MM.1S (cell line): ENCODE results near the gene KRT84.

Experiments used
- DNase-seq: peaks from one replicate; pipeline ENCODE4 v3.0.0-alpha.2; 2015
- H2AFZ ChIP-seq: fragments of 300-600 bp; sonication (generic); 2 replicates; pipeline ENCODE4 v1.6.0; 2016; ENCODE audit warnings: antibody characterized with exemption, low read length
- H3F3A ChIP-seq: fragments of 300-600 bp; sonication (generic); 2 replicates; pipeline ENCODE4 v1.6.1; 2016; ENCODE audit warnings: mild to moderate bottlenecking, antibody characterized with exemption, low read length, moderate library complexity, mixed read lengths; ENCODE audit not compliant: insufficient read depth
- H3K27ac ChIP-seq: fragments of 300-600 bp; sonication (generic); 2 replicates; pipeline ENCODE4 v1.5.1; 2016; ENCODE audit warnings: mild to moderate bottlenecking, low read length
- H3K27me3 ChIP-seq: fragments of 300-600 bp; sonication (generic); replicated peaks from 2 replicates; pipeline ENCODE4 v1.6.0; 2016; ENCODE audit warnings: low read length; ENCODE audit not compliant: insufficient read depth
- H3K36me3 ChIP-seq: fragments of 300-600 bp; sonication (generic); replicated peaks from 2 replicates; pipeline ENCODE4 v1.6.1; 2016; ENCODE audit warnings: mild to moderate bottlenecking, low read length, mixed read lengths; ENCODE audit not compliant: insufficient read depth
- H3K4me1 ChIP-seq: fragments of 300-600 bp; sonication (generic); 2 replicates; pipeline ENCODE4 v1.6.1; 2016; ENCODE audit warnings: low read length, mixed read lengths
- H3K4me2 ChIP-seq: fragments of 300-600 bp; sonication (generic); 2 replicates; pipeline ENCODE4 v1.6.0; 2016; ENCODE audit warnings: low read depth, low read length
- H3K4me3 ChIP-seq: fragments of 300-600 bp; sonication (generic); 2 replicates; pipeline ENCODE4 v1.5.1; 2016; ENCODE audit warnings: low read length, mixed read lengths
- H3K79me2 ChIP-seq: fragments of 300-600 bp; sonication (generic); 2 replicates; pipeline ENCODE4 v1.6.1; 2016; ENCODE audit warnings: mixed run types, low read length, mixed read lengths
- H3K9ac ChIP-seq: fragments of 300-600 bp; sonication (generic); 2 replicates; pipeline ENCODE4 v1.6.1; 2016; ENCODE audit warnings: low read length, mixed read lengths
- H3K9me2 ChIP-seq: fragments of 300-600 bp; sonication (generic); replicated peaks from 2 replicates; pipeline ENCODE4 v1.6.1; 2016; ENCODE audit warnings: mild to moderate bottlenecking, low read length, mixed read lengths; ENCODE audit not compliant: insufficient read depth
- H3K9me3 ChIP-seq: fragments of 300-600 bp; sonication (generic); replicated peaks from 2 replicates; pipeline ENCODE4 v1.6.1; 2016; ENCODE audit warnings: mild to moderate bottlenecking, low read length, mixed read lengths; ENCODE audit not compliant: insufficient read depth
- H4K20me1 ChIP-seq: fragments of 300-600 bp; sonication (generic); 2 replicates; pipeline ENCODE4 v1.6.1; 2016; ENCODE audit warnings: mild to moderate bottlenecking, low read length, moderate library complexity, mixed read lengths; ENCODE audit not compliant: insufficient read depth
- EZH2 ChIP-seq: fragments of 300-600 bp; sonication (generic); optimal IDR thresholded peaks from 2 replicates; pipeline ENCODE3; 2017; ENCODE audit warnings: low read depth, mild to moderate bottlenecking, antibody characterized with exemption, low read length, mixed read lengths
- EZH2phosphoT487 ChIP-seq: fragments of 300-600 bp; sonication (generic); IDR thresholded peaks from 2 replicates; pipeline ENCODE4 v1.6.1; 2018; ENCODE audit warnings: antibody characterized with exemption, low read length
- TF ChIP-seq, protein P1 (sequence below): fragments of 300-600 bp; sonication (generic); IDR thresholded peaks from 2 replicates; pipeline ENCODE4 v1.5.1; 2016; ENCODE audit warnings: antibody characterized with exemption, low read length, mixed read lengths

Gene KRT84

DNA sequence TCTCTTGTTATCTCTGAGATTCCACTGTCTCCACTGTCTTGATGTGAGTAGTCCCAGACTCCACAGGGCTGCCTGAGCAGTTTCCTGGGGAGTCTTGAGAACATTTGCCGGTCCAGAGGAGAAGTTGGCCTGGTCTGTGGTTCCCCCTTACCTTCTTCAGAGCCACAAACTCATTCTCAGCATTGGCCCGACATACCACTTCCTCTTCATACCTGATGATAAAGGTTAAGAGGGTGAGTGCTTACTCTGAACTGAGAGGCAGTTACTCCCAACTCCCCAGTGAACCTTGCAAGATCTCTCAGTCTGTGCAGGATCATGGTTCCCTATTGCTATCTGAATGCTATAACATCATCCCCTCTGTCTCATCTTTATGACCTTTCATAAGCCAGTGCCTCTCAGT lies 2.6 kb downstream of the KRT84 start:
- TF ChIP-seq, protein P1, sequence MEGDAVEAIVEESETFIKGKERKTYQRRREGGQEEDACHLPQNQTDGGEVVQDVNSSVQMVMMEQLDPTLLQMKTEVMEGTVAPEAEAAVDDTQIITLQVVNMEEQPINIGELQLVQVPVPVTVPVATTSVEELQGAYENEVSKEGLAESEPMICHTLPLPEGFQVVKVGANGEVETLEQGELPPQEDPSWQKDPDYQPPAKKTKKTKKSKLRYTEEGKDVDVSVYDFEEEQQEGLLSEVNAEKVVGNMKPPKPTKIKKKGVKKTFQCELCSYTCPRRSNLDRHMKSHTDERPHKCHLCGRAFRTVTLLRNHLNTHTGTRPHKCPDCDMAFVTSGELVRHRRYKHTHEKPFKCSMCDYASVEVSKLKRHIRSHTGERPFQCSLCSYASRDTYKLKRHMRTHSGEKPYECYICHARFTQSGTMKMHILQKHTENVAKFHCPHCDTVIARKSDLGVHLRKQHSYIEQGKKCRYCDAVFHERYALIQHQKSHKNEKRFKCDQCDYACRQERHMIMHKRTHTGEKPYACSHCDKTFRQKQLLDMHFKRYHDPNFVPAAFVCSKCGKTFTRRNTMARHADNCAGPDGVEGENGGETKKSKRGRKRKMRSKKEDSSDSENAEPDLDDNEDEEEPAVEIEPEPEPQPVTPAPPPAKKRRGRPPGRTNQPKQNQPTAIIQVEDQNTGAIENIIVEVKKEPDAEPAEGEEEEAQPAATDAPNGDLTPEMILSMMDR = no peak
- TF ChIP-seq EZH2 (no peak), EZH2phosphoT487 (no peak)
- Histone ChIP-seq H3K9me2 (no peaks in the 10 kb centered on the region), H3K9me3 (no peaks in the 10 kb centered on the region), H3K27ac (no peak overlapping the region), H3F3A (no peaks in the 10 kb centered on the region), H3K36me3 (no peaks in the 10 kb centered on the region), H3K4me1 (no peaks in the 10 kb centered on the region), H4K20me1 (no peaks in the 10 kb centered on the region), H3K79me2 (no peaks in the 10 kb centered on the region), H2AFZ (no peak overlapping the region), H3K27me3 (peaks cover 91% of the 10 kb centered on the region), H3K4me3 (no peak overlapping the region), H3K4me2 (no peak overlapping the region), H3K9ac (no peak overlapping the region)
- DNase-seq = no peak

DNA sequence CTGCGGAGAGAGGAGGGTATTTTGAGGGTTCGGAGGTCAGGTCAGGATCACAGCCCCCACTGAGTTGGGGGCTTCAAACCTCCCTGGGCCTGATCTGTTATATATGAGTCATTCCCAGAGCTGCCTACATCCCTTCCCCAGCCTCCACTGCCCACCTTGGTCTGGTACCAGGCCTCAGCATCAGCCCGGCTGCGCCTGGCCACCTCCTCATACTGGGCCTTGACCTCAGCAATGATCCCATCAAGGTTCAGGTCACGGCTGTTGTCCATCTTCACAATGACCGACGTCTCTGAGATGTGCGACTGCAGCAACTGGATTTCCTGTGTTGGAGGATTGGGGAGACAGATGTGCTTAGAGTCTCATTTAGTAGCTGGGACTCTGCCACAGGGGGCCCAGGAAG lies 4.2 kb downstream of the KRT84 start:
- DNase-seq = no peak
- H3K9me3 ChIP-seq = no peaks in the 10 kb centered on the region
- H3K79me2 ChIP-seq = no peaks in the 10 kb centered on the region
- H3K9ac ChIP-seq = no peak overlapping the region
- no peaks in the 10 kb centered on the region for H3K36me3 ChIP-seq
- H2AFZ ChIP-seq = no peak overlapping the region
- no peaks in the 10 kb centered on the region for H3K9me2 ChIP-seq
- no peaks in the 10 kb centered on the region for H4K20me1 ChIP-seq
- H3K4me3 ChIP-seq = no peak overlapping the region
- TF ChIP-seq EZH2phosphoT487 (no peak), EZH2 (no peak)
- TF ChIP-seq, protein P1 = no peak
- no peaks in the 10 kb centered on the region for H3K4me1 ChIP-seq
- H3K27ac ChIP-seq = no peak overlapping the region
- H3K27me3 ChIP-seq = peaks cover 87% of the 10 kb centered on the region
- H3F3A ChIP-seq = no peaks in the 10 kb centered on the region
- H3K4me2 ChIP-seq = no peak overlapping the region

DNA sequence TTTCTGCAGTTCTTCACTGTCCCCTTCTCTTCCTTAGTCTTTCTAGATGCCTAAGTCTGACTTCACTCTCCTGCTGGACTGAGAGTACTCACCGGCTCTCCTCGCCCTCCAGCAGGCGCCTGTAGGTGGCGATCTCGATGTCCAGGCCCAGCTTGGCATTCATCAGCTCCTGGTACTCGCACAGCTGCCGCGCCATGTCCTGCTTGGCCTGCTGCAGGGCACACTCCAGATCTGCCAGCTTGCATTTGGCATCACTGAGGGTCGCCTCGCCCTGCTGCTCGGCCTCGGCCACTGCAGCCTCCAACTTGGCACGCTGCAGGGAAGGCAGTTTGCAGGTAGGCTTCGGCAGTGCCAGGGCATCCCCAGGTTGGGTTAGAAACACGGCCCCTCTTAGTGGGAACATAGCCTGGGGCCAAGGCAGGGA lies 5.2 kb downstream of the KRT84 start:
- Histone ChIP-seq H3K27me3 (peaks cover 86% of the 10 kb centered on the region), H3K9ac (no peak overlapping the region), H3K4me1 (no peaks in the 10 kb centered on the region), H3K4me2 (no peak overlapping the region), H3K9me3 (no peaks in the 10 kb centered on the region), H3K79me2 (no peaks in the 10 kb centered on the region), H4K20me1 (no peaks in the 10 kb centered on the region), H3K9me2 (no peaks in the 10 kb centered on the region), H2AFZ (no peak overlapping the region), H3F3A (no peaks in the 10 kb centered on the region), H3K27ac (no peak overlapping the region), H3K36me3 (no peaks in the 10 kb centered on the region), H3K4me3 (no peak overlapping the region)
- DNase-seq = no peak
- TF ChIP-seq, protein P1 = peak; percentile 39
- TF ChIP-seq EZH2 (no peak), EZH2phosphoT487 (no peak)
